WTC11 (cell line): ENCODE data around the gene KCNIP4. TPM values are rescaled to one million over a fixed set of nuclear protein-coding genes. Genes with fewer than 3 reads are reported as not detected.

Experiments
- ATAC-seq: fragments of 200-7000 bp; cut with Tn5 transposase; 2 replicates; pipeline ENCODE4 v1.10.0; 2021; ENCODE audit warnings: mild to moderate bottlenecking, moderate library complexity
- CTCF ChIA-PET: fragments of 300-600 bp; sonication (Branson Sonifier 250); formaldehyde crosslinking; loops from one replicate; lab custom pipeline; 2021; ENCODE audit warnings: antibody characterized with exemption; lab: Charles Lee
- POLR2A ChIA-PET: fragments of 350-600 bp; sonication (Branson Sonifier 250); formaldehyde crosslinking; loops from one replicate; lab custom pipeline; 2021; ENCODE audit warnings: antibody characterized with exemption; lab: Charles Lee
- DNase-seq: peaks from one replicate; pipeline ENCODE4 v3.0.0; 2021; ENCODE audit warnings: low spot score
- H3K27ac Mint-ChIP-seq: 2 replicates; pipeline ENCODE4 v1.8.0; 2021; ENCODE audit warnings: mixed read lengths
- H3K27me3 Mint-ChIP-seq: 2 replicates; pipeline ENCODE4 v1.8.0; 2021; ENCODE audit warnings: low read depth, mild to moderate bottlenecking, moderate library complexity, mixed read lengths
- H3K36me3 Mint-ChIP-seq: 2 replicates; pipeline ENCODE4 v1.8.0; 2021; ENCODE audit warnings: mixed read lengths
- H3K4me1 Mint-ChIP-seq: 2 replicates; pipeline ENCODE4 v1.8.0; 2022; ENCODE audit warnings: mixed read lengths
- H3K4me3 Mint-ChIP-seq: 2 replicates; pipeline ENCODE4 v1.8.0; 2021; ENCODE audit warnings: mild to moderate bottlenecking, moderate library complexity, mixed read lengths
- H3K9me3 Mint-ChIP-seq: 2 replicates; pipeline ENCODE4 v1.8.0; 2021; ENCODE audit warnings: mixed read lengths
- ATF1 ChIP-seq: sonication (generic); formaldehyde crosslinking; IDR thresholded peaks from 2 replicates; pipeline ENCODE4 v1.8.1; 2023; ENCODE audit warnings: mild to moderate bottlenecking, moderate library complexity, missing genetic modification reagents
- ATF2 ChIP-seq: sonication (generic); formaldehyde crosslinking; IDR thresholded peaks from 2 replicates; pipeline ENCODE4 v1.8.1; 2022; ENCODE audit warnings: low read depth, missing genetic modification reagents, borderline replicate concordance
- CBFB ChIP-seq: sonication (generic); formaldehyde crosslinking; IDR thresholded peaks from 2 replicates; pipeline ENCODE4 v1.8.1; 2022; ENCODE audit warnings: mild to moderate bottlenecking, low read depth, missing genetic modification reagents
- CTCF ChIP-seq: fragments of 200-600 bp; IDR thresholded peaks from 2 replicates; pipeline ENCODE4 v1.8.0; 2022; ENCODE audit warnings: antibody characterized with exemption
- ESRRA ChIP-seq: sonication (generic); formaldehyde crosslinking; IDR thresholded peaks from 2 replicates; pipeline ENCODE4 v1.8.1; 2022; ENCODE audit warnings: mild to moderate bottlenecking, missing genetic modification reagents, borderline replicate concordance
- FOXJ3 ChIP-seq: sonication (generic); formaldehyde crosslinking; IDR thresholded peaks from 2 replicates; pipeline ENCODE4 v1.9.0; 2021; ENCODE audit warnings: missing genetic modification reagents, mild to moderate bottlenecking, borderline replicate concordance
- JUN ChIP-seq: sonication (generic); formaldehyde crosslinking; IDR thresholded peaks from 2 replicates; pipeline ENCODE4 v1.8.0; 2023; ENCODE audit warnings: mild to moderate bottlenecking, missing genetic modification reagents
- MYBL2 ChIP-seq: sonication (generic); formaldehyde crosslinking; IDR thresholded peaks from 2 replicates; pipeline ENCODE4 v1.8.1; 2023; ENCODE audit warnings: mild to moderate bottlenecking, moderate library complexity, missing genetic modification reagents
- NFATC4 ChIP-seq: fragments of 250-450 bp; sonication (Bioruptor Pico); IDR thresholded peaks from 2 replicates; pipeline ENCODE4 v1.9.0; 2021; ENCODE audit warnings: mild to moderate bottlenecking
- NFE2L1 ChIP-seq: sonication (generic); formaldehyde crosslinking; IDR thresholded peaks from 2 replicates; pipeline ENCODE4 v1.8.1; 2023; ENCODE audit warnings: missing genetic modification reagents
- RELA ChIP-seq: sonication (generic); formaldehyde crosslinking; IDR thresholded peaks from 2 replicates; pipeline ENCODE4 v1.8.1; 2022; ENCODE audit warnings: missing genetic modification reagents, mild to moderate bottlenecking, borderline replicate concordance
- SOX15 ChIP-seq: fragments of 250-450 bp; sonication (Bioruptor Pico); IDR thresholded peaks from 2 replicates; pipeline ENCODE4 v1.9.0; 2021; ENCODE audit warnings: mild to moderate bottlenecking
- TCF7 ChIP-seq: sonication (generic); formaldehyde crosslinking; IDR thresholded peaks from 2 replicates; pipeline ENCODE4 v1.8.0; 2022; ENCODE audit warnings: mild to moderate bottlenecking, low read depth, missing genetic modification reagents, moderate library complexity
- ZBTB21 ChIP-seq: sonication (generic); formaldehyde crosslinking; IDR thresholded peaks from 2 replicates; pipeline ENCODE4 v1.8.1; 2023; ENCODE audit warnings: mild to moderate bottlenecking, missing genetic modification reagents, borderline replicate concordance
- ZBTB43 ChIP-seq: sonication (generic); formaldehyde crosslinking; IDR thresholded peaks from 2 replicates; pipeline ENCODE4 v1.8.1; 2023; ENCODE audit warnings: mild to moderate bottlenecking, missing genetic modification reagents
- ZMAT4 ChIP-seq: fragments of 250-450 bp; sonication (Bioruptor Pico); IDR thresholded peaks from 2 replicates; pipeline ENCODE4 v1.9.0; 2021; ENCODE audit warnings: mild to moderate bottlenecking
- ZNF138 ChIP-seq: sonication (generic); formaldehyde crosslinking; conservative IDR thresholded peaks from 2 replicates; pipeline ENCODE4 v1.8.1; 2022; ENCODE audit warnings: mild to moderate bottlenecking, moderate library complexity, missing genetic modification reagents
- ZNF281 ChIP-seq: sonication (generic); formaldehyde crosslinking; IDR thresholded peaks from 2 replicates; pipeline ENCODE4 v1.8.0; 2023; ENCODE audit warnings: mild to moderate bottlenecking, missing genetic modification reagents
- ZNF396 ChIP-seq: fragments of 250-450 bp; sonication (Bioruptor Pico); IDR thresholded peaks from 2 replicates; pipeline ENCODE4 v1.8.0; 2021; ENCODE audit warnings: mild to moderate bottlenecking, moderate library complexity, borderline replicate concordance
- ZNF532 ChIP-seq: fragments of 250-450 bp; sonication (Bioruptor Pico); IDR thresholded peaks from 2 replicates; pipeline ENCODE4 v1.9.0; 2021; ENCODE audit warnings: mild to moderate bottlenecking, borderline replicate concordance
- total RNA-seq: library from RNA; stranded (reverse); gene quantifications from 3 replicates; pipeline ENCODE4 v1.2.3, GENCODE V29; 2021
- TF ChIP-seq, protein P1 (sequence below): sonication (generic); formaldehyde crosslinking; IDR thresholded peaks from 2 replicates; pipeline ENCODE4 v1.8.0; 2023; ENCODE audit warnings: missing genetic modification reagents
- TF ChIP-seq, protein P2 (sequence below): fragments of 250-450 bp; sonication (Bioruptor Pico); IDR thresholded peaks from 2 replicates; pipeline ENCODE4 v1.9.0; 2021; ENCODE audit warnings: mild to moderate bottlenecking

KCNIP4 gene
- total RNA-seq, 1 experiment from 2014 or later, result not detected

- TF ChIP-seq, protein P1, sequence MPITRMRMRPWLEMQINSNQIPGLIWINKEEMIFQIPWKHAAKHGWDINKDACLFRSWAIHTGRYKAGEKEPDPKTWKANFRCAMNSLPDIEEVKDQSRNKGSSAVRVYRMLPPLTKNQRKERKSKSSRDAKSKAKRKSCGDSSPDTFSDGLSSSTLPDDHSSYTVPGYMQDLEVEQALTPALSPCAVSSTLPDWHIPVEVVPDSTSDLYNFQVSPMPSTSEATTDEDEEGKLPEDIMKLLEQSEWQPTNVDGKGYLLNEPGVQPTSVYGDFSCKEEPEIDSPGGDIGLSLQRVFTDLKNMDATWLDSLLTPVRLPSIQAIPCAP (CRISPR knock-in tag), result no peak
- TF ChIP-seq NFATC4 (CRISPR knock-in tag) (no peak), ESRRA (CRISPR knock-in tag) (no peak), RELA (no peak), CTCF (no peak), ZNF281 (no peak), FOXJ3 (no peak)
Observed at GRCh38 chr4:21167711-21168110, 780.9 kb downstream of the KCNIP4 start (continued).

DNA sequence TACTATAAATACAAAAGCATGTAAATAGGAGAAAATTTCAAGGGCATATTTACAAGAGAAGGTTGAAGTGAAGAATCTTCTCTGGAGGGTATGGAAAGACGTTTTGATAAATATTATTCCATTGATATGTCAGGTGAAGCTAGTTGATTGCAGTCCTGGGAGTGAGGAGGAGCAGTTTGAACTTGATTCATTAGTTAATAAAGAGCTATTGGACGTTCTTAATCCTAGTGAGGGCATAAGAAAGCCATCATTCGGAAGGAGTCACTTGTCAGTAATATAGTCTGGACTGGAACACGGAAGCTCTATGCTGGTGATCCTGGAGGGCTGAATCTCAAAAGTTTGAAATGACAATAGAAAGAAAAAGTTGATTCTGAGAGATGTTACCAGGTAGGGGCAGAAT, 793.2 kb downstream of the KCNIP4 start:
- no peak for DNase-seq
- ChIA-PET CTCF (no interaction called here), POLR2A (no interaction called here)
- Mint-ChIP-seq H3K36me3 (no peaks in the 10 kb centered on the region), H3K9me3 (no peaks in the 10 kb centered on the region), H3K4me1 (no peaks in the 10 kb centered on the region), H3K4me3 (no peak overlapping the region), H3K27me3 (no peaks in the 10 kb centered on the region), H3K27ac (no peak overlapping the region)
- no peak for ATAC-seq
- TF ChIP-seq ATF2 (CRISPR knock-in tag) (no peak), ATF1 (CRISPR knock-in tag) (no peak), ZMAT4 (CRISPR knock-in tag) (no peak), ZNF396 (no peak), TCF7 (CRISPR knock-in tag) (no peak), SOX15 (CRISPR knock-in tag) (no peak), JUN (CRISPR knock-in tag) (no peak), NFE2L1 (CRISPR knock-in tag) (no peak), MYBL2 (no peak), CBFB (CRISPR knock-in tag) (no peak), RELA (no peak), ESRRA (CRISPR knock-in tag) (no peak), ZNF532 (CRISPR knock-in tag) (no peak), ZBTB21 (CRISPR knock-in tag) (no peak), ZNF138 (CRISPR knock-in tag) (no peak), ZBTB43 (CRISPR knock-in tag) (no peak)
- TF ChIP-seq, protein P2, sequence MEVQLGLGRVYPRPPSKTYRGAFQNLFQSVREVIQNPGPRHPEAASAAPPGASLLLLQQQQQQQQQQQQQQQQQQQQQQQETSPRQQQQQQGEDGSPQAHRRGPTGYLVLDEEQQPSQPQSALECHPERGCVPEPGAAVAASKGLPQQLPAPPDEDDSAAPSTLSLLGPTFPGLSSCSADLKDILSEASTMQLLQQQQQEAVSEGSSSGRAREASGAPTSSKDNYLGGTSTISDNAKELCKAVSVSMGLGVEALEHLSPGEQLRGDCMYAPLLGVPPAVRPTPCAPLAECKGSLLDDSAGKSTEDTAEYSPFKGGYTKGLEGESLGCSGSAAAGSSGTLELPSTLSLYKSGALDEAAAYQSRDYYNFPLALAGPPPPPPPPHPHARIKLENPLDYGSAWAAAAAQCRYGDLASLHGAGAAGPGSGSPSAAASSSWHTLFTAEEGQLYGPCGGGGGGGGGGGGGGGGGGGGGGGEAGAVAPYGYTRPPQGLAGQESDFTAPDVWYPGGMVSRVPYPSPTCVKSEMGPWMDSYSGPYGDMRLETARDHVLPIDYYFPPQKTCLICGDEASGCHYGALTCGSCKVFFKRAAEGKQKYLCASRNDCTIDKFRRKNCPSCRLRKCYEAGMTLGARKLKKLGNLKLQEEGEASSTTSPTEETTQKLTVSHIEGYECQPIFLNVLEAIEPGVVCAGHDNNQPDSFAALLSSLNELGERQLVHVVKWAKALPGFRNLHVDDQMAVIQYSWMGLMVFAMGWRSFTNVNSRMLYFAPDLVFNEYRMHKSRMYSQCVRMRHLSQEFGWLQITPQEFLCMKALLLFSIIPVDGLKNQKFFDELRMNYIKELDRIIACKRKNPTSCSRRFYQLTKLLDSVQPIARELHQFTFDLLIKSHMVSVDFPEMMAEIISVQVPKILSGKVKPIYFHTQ, result no peak
